ENCODE results near the gene ARFGAP1.
A peak's percentile ranks its signal among the peaks of the same experiment; 100 is the strongest.
"Not testable (repeated sequence)": the region's sequence is repeated elsewhere in the genome, so short reads cannot be mapped to it uniquely, and the experiment has no call there.

ARFGAP1 gene

DNA sequence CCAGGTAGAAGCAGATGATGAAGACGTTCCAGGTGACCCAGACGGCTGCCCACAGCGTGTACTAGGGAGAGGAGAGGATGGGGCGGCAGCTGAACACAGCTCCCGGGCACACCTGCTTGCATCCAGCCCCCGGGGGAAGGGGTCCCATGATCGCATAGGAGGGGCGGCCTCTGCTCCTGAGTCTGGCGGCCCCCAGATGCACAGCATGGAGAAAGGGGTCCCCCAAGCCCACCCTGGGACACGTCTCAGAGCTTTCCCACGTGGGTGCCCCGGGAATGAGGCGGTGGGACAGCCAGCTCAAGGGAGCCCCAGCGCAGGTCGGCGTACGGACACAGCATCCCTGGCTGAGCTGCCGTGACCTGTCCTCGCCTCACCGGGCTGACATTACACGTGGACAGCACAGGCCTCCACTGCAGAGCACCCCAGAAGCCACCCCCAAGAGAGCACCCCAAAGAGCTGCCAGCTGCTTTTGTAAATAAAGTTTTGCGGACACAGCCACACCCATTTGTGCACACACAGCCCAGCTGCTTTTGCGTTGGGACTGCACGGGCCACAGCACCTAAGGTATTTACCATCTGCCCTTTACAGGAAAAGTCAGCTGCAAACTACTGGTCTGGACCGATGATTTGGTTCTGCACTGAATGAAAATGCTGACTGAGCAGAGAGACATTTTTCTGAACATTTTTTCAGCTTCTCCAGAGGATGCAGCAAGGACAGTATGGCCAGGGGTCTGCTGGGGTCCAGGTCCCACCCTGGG lies 23.6 kb upstream of the ARFGAP1 start:
- Mint-ChIP-seq H3K4me3 (no peak overlapping the region), H3K4me1 (peaks cover 16 to 30% of the 10 kb centered on the region in 2 donors), H3K36me3 (no peaks in the 10 kb centered on the region), H3K27me3 (peaks cover 62 to 91% of the 10 kb centered on the region in 2 donors), H3K27ac (no peak overlapping the region), H3K9me3 (no peaks in the 10 kb centered on the region)
- no peak for ATAC-seq (replicated peaks)
- DNase-seq = no peak

DNA sequence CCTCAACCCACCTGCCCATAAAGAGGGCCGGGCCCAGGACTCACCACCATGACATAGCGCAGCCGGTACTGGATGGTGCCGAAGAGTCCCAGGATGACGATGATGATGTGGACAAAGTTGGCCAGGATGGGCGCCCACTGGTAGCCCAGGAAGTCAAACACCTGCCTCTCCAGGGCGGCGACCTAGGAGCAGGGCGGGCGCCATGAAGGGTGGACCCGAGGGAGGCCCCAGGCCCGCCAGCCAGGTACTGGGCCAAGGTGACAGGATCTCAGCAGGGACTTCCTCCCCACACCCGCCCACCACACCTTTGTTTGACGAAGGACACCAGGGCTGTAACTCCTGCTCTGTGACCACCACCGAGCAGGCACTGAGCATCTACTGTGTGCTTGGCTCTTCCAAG lies 22.7 kb upstream of the ARFGAP1 start:
- ATAC-seq (replicated peaks) = no peak
- no peak for DNase-seq
- H3K36me3 Mint-ChIP-seq = no peaks in the 10 kb centered on the region
- peaks cover 18 to 30% of the 10 kb centered on the region in 2 donors for H3K4me1 Mint-ChIP-seq
- H3K27ac Mint-ChIP-seq = no peak overlapping the region
- H3K9me3 Mint-ChIP-seq = no peaks in the 10 kb centered on the region
- peaks cover 60 to 87% of the 10 kb centered on the region in 2 donors for H3K27me3 Mint-ChIP-seq
- no peak overlapping the region for H3K4me3 Mint-ChIP-seq

DNA sequence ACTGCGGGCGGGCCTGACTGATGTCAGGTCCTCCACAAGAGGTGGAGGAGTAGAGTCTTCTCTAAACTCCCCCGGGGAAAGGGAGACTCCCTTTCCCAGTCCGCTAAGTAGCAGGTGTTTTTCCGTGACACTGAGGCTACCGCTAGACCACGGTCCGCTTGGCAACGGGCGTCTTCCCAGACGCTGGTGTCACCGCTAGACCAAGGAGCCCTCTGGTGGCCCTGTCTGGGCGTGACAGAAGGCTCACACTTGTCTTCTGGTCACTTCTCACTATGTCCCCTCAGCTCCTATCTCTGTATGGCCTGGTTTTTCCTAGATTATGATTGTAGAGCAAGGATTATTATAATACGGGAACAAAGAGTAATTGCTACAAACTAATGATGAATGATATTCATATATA lies 21.3 kb upstream of the ARFGAP1 start:
- peaks cover 18 to 30% of the 10 kb centered on the region in 2 donors for H3K4me1 Mint-ChIP-seq
- H3K9me3 Mint-ChIP-seq; H3K27ac Mint-ChIP-seq; H3K36me3 Mint-ChIP-seq; DNase-seq; H3K4me3 Mint-ChIP-seq; ATAC-seq (replicated peaks): not testable (repeated sequence)
- H3K27me3 Mint-ChIP-seq = peaks cover 66 to 87% of the 10 kb centered on the region in 2 donors

DNA sequence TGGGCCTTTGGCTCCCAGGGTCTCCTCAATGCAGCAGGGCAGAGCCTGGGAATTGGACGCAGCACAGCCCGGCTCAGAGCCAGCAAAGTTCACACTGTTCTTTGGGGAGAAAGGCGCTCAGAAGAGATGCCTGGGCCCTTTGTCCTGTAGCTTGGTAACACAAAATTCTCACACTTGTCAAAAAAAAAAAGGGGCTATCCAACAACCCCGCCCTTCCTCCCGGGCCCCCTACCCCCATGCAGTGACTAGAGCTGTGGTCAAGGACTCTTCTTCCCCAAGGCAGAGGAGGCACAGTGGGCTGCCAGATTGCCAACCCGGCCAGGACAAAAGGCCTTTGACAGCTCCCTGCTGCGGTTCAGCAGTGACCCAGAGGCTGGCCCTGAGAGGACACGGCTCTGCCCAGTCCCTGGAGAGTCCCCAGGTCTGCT lies 20.3 kb upstream of the ARFGAP1 start:
- H3K27ac Mint-ChIP-seq = no peak overlapping the region
- peaks cover 18 to 30% of the 10 kb centered on the region in 2 donors for H3K4me1 Mint-ChIP-seq
- no peak for ATAC-seq (replicated peaks)
- DNase-seq = no peak
- H3K27me3 Mint-ChIP-seq = peaks cover 75 to 88% of the 10 kb centered on the region in 2 donors
- no peaks in the 10 kb centered on the region for H3K9me3 Mint-ChIP-seq
- H3K4me3 Mint-ChIP-seq = no peak overlapping the region
- no peaks in the 10 kb centered on the region for H3K36me3 Mint-ChIP-seq

DNA sequence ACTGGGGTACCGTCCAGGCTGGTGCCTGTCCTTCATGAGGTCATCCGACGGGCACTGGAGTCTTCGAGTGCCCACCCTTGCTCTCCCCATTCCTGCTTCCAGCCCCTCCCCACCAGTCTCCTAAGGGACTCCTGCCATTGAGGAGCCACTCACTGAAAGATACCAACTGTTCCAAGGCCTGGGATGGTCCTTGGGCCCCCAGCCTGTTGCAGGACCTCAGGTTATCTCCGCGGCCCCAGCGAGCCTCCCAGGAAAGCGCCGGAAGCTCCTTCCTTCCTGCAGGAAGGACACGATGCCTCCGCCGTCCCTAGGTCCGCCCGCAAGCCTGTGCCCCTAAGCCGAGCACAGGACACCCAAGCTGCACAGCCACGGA lies 19.6 kb upstream of the ARFGAP1 start:
- Mint-ChIP-seq H3K36me3 (no peaks in the 10 kb centered on the region), H3K9me3 (no peaks in the 10 kb centered on the region), H3K27me3 (peaks cover 74 to 88% of the 10 kb centered on the region in 2 donors), H3K4me1 (peaks cover 18 to 30% of the 10 kb centered on the region in 2 donors), H3K4me3 (peak overlapping the region in 1 of 2 donors; percentile 33), H3K27ac (no peak overlapping the region)
- ATAC-seq (replicated peaks) (no peak), DNase-seq (no peak)

DNA sequence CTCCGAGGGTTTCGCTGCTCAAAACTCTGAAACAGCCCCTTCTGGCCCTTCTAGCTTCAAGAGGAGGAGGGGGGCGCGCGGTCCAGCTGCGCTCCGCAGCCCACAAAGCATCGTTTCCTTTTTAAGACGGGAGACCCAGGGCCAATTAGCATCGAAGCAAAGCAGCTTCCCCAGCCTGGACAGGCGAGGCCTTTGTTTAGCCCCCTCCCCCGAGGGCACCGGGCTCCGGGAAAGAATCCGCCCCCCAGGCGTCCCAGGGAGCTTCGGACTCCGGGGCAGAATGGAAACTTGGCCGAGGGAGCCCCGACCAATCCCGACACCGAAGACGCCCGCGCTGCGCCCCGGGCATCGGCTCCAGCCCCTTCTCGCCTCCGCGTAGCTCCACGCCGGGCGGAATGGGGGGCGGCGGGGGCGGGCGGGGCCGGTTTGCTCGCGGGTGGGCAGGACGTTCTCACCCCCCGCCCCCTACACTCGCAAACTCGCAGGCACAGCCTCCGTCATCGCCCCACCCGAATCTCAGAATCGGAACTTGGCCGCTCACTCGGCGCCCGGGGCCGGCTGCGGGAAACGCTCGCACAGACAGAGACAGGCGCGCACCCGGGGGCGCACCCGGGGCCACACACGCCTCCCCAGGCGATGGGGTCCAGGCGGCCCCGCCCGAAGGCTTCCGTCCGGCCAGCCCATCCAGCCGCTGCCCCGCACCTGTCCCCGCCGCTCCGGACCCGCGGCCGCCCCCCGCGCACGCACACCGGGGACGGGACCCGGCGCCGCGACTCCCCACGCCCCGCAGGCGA lies 19.0 kb upstream of the ARFGAP1 start:
- ATAC-seq (replicated peaks) = peak in 1 of 2 donors; percentile 31
- Mint-ChIP-seq H3K27me3 (peaks cover 73 to 89% of the 10 kb centered on the region in 2 donors), H3K4me3 (peak overlapping the region in 1 of 2 donors; percentile 33), H3K4me1 (peaks cover 16 to 30% of the 10 kb centered on the region in 2 donors), H3K9me3 (no peaks in the 10 kb centered on the region), H3K36me3 (no peaks in the 10 kb centered on the region), H3K27ac (no peak overlapping the region)
- DNase-seq = no peak

DNA sequence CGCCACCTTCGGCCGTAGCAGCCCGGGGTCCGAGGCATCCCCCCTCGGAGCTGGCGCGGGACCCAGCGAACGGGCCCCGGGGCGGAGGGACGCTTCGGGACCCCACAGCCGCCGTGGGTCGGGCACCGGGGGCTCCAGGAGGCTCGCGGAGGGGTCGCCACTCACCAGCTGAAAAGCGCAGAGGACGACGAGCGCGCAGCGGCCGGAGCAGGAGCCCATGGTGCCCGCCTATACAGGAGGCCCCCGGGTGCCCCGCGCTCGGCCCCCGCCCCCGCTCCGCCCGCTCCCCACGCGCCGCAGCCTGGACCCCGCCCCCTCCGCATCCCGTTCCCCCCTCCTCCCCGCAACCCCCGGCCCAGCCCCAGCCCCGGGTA lies 18.4 kb upstream of the ARFGAP1 start, which contains the start of gene NKAIN4:
NKAIN4 (minus strand) TSS at position 232 of the 374 bp plus-strand sequence; CDS start at position 219, 13 bp downstream.
- H3K4me3 Mint-ChIP-seq = peak within 1 kb of the TSS; percentile 49 to 61
- no peak for ATAC-seq (replicated peaks)
- H3K36me3 Mint-ChIP-seq = no peaks in the 10 kb centered on the region

DNA sequence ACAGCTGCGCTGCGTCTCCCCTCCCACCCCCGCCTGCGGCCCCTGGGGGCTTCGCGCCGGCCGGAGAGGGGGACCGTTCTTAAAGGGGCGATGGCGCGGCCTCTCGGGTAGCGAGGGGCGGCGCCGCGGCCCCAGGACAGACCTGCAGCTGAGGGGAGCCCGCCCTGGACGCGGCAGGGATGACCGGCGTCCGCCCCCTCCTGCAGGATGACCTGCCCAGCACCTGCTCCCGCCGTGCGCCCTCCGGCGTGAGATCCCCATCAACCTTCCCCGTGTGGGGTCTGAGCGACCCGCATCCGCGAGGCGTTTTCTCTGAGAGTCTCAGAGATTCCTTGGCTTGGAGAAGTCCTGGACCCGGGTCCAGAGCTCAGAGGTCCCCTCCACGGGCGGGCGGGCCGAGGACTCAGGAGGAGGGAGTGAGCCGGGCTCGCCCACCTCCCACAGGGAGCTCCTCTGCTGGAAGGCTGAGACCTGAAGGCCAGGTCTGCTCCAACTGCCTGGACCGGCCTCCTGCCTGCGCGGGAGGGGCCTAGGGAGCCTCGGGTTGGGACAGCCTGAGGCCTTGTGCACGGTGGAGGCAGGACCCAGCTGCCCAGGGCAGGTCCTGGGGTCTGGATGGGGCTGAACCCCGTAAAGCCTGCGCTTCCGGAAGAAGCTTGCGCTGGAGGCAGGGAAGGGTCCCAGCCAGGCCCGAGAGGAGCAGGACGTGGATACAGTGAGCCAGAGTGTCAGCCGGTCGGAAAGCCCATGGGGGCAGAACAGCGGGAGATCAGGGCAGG lies 17.8 kb upstream of the ARFGAP1 start:
- DNase-seq (no peak), ATAC-seq (replicated peaks) (no peak)
- Mint-ChIP-seq H3K27ac (no peak overlapping the region), H3K9me3 (no peaks in the 10 kb centered on the region), H3K4me1 (peaks cover 13 to 22% of the 10 kb centered on the region in 2 donors), H3K36me3 (no peaks in the 10 kb centered on the region), H3K27me3 (peaks cover 68 to 88% of the 10 kb centered on the region in 2 donors), H3K4me3 (peak overlapping the region; percentile 49 to 61)

More for the DNA sequence above, 18.4 kb upstream of the ARFGAP1 start, which contains the start of gene NKAIN4:
- H3K9me3 Mint-ChIP-seq = no peaks in the 10 kb centered on the region
- peaks cover 71 to 88% of the 10 kb centered on the region in 2 donors for H3K27me3 Mint-ChIP-seq
- DNase-seq = no peak
- H3K27ac Mint-ChIP-seq = no peak within 1 kb of the TSS
- H3K4me1 Mint-ChIP-seq = peaks cover 15 to 25% of the 10 kb centered on the region in 2 donors

DNA sequence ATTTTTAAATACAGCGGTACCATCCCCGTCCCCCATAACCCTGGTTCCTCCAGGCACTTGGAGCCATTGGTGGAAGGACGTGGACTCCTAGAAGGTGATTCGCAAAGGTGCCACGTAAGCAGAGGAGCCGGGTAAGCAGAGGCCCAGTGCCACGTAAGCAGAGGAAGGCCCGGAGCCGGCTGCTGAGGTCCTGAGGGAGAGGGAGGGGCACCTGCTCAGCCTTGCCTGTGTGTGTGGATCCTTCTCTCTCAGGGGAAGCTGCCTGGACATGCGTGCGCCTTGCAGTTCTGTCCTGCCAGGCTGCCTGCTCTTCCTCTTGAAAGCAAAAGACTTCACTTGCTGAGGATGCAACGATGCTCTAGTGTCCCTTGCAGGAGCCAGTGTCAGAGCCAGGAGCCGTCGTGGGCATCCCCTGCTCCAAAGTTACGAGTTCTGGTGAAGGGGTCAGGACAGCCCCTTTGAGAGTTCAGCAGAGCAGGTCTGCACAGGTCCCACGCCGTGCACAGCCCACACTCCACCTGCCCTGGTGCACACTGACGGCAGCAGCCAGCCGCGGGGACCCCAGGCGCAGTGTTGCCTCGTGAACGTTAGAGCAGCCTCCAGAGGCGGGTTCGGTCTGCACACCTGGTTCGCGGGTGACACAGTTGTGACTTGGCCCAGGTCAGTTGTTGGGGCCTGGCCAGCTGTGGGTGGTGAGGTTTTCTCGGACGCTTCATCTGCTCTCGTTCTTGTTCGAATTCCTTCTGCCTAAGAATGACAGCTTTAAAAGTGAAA lies 16.5 kb upstream of the ARFGAP1 start:
- Mint-ChIP-seq H3K27ac (no peak overlapping the region), H3K4me1 (peaks cover 10 to 17% of the 10 kb centered on the region in 2 donors), H3K4me3 (no peak overlapping the region), H3K27me3 (peaks cover 70 to 88% of the 10 kb centered on the region in 2 donors), H3K36me3 (no peaks in the 10 kb centered on the region), H3K9me3 (no peaks in the 10 kb centered on the region)
- ATAC-seq (replicated peaks) (peak in 1 of 2 donors; percentile 16), DNase-seq (no peak)

- H3K9me3 Mint-ChIP-seq = no peaks in the 10 kb centered on the region
- no peak overlapping the region for H3K4me3 Mint-ChIP-seq
- no peak for ATAC-seq (replicated peaks)
- peak overlapping the region; percentile 37 for H3K27ac Mint-ChIP-seq
- H3K4me1 Mint-ChIP-seq = peaks cover 8 to 17% of the 10 kb centered on the region in 2 donors
- H3K36me3 Mint-ChIP-seq = no peaks in the 10 kb centered on the region
- no peak for DNase-seq
- peaks cover 72 to 91% of the 10 kb centered on the region in 2 donors for H3K27me3 Mint-ChIP-seq
These were observed 15.7 kb upstream of the ARFGAP1 start for GRCh38 chr20:63256954-63257353.

- no peak for DNase-seq
- no peaks in the 10 kb centered on the region for H3K36me3 Mint-ChIP-seq
- H3K9me3 Mint-ChIP-seq = no peaks in the 10 kb centered on the region
- no peak overlapping the region for H3K4me3 Mint-ChIP-seq
- no peak for ATAC-seq (replicated peaks)
- H3K27ac Mint-ChIP-seq = no peak overlapping the region
- H3K27me3 Mint-ChIP-seq = peaks cover 70 to 91% of the 10 kb centered on the region in 2 donors
- H3K4me1 Mint-ChIP-seq = peaks cover 9 to 18% of the 10 kb centered on the region in 2 donors
These were observed 15.0 kb upstream of the ARFGAP1 start for GRCh38 chr20:63257629-63258028.

- Mint-ChIP-seq H3K4me3 (no peak overlapping the region), H3K27ac (no peak overlapping the region), H3K36me3 (no peaks in the 10 kb centered on the region), H3K4me1 (peaks cover 4 to 7% of the 10 kb centered on the region in 2 donors), H3K27me3 (peaks cover 72 to 92% of the 10 kb centered on the region in 2 donors), H3K9me3 (no peaks in the 10 kb centered on the region)
- no peak for ATAC-seq (replicated peaks)
- no peak for DNase-seq
These were observed 13.8 kb upstream of the ARFGAP1 start for GRCh38 chr20:63258781-63259180.

- Mint-ChIP-seq H3K27ac (no peak overlapping the region), H3K4me1 (peaks cover 1 to 6% of the 10 kb centered on the region in 2 donors), H3K4me3 (no peak overlapping the region), H3K36me3 (no peaks in the 10 kb centered on the region), H3K27me3 (peaks cover 79 to 99% of the 10 kb centered on the region in 2 donors), H3K9me3 (no peaks in the 10 kb centered on the region)
- ATAC-seq (replicated peaks) = no peak
- no peak for DNase-seq
These were observed 12.7 kb upstream of the ARFGAP1 start for GRCh38 chr20:63259734-63260460.

Data from stimulated activated naive B cell treated with anti-CD40 and anti-IgM and Interleukin-4, amounts not matched to agents 10 μg/mL and 1 μg/mL and 100 μg/mL, for 72 hours (primary cell).